Uterus (tissue), 4 donors: Measurements from ENCODE around the gene PUM2. TPM values are rescaled to one million over a fixed set of nuclear protein-coding genes. Genes with fewer than 3 reads are reported as not detected.

ENCODE experiments used
- DNase-seq, 2 donors: peaks; one replicate each; pipeline ENCODE4 v3.0.0-alpha.2; 2019 to 2020
- H3K27ac ChIP-seq, 2 donors: fragments of 200-600 bp; sonication (generic); 1 replicate in 1 of 2; 2 replicates in 1 of 2; pipeline ENCODE4 v1.5.1; 2016 to 2018
- H3K27me3 ChIP-seq, 2 donors: fragments of 200-600 bp; sonication (generic); one replicate each; pipeline ENCODE4 v1.5.1; 2018 to 2019; ENCODE audit warnings: control low read depth in 1 of 2
- H3K36me3 ChIP-seq, 2 donors: fragments of 200-600 bp; sonication (generic); one replicate each; pipeline ENCODE4 v1.5.1; 2019; ENCODE audit warnings: control low read depth in 1 of 2
- H3K4me1 ChIP-seq, 2 donors: fragments of 200-600 bp; sonication (generic); one replicate each; pipeline ENCODE4 v1.5.1; 2018 to 2019; ENCODE audit warnings: control low read depth in 1 of 2
- H3K4me3 ChIP-seq, 2 donors: fragments of 200-600 bp; sonication (generic); 1 replicate in 1 of 2; 2 replicates in 1 of 2; pipeline ENCODE4 v1.5.1; 2018 to 2019; ENCODE audit warnings: mild to moderate bottlenecking in 1 of 2
- H3K9me3 ChIP-seq, 2 donors: fragments of 200-600 bp; sonication (generic); one replicate each; pipeline ENCODE4 v1.5.1; 2019; ENCODE audit warnings: control low read depth in 1 of 2
- CTCF ChIP-seq, 4 experiments: fragments of 200-600 bp in 2 of 4; fragments of 450-650 bp in 2 of 4; sonication (generic) in 2 of 4; IDR thresholded peaks; one replicate each; pipeline ENCODE4 v1.5.1; 2016 to 2019; ENCODE audit warnings: antibody characterized with exemption in 4 of 4, mild to moderate bottlenecking in 2 of 4, moderate library complexity in 1 of 4
- POLR2A ChIP-seq, 2 donors: fragments of 450-650 bp; IDR thresholded peaks; one replicate each; pipeline ENCODE4 v1.6.1; 2016; ENCODE audit warnings: antibody characterized with exemption in 2 of 2, mild to moderate bottlenecking in 1 of 2, moderate library complexity in 1 of 2
- intact Hi-C: fragments of 100-400 bp; cut with DNase I; formaldehyde crosslinking; loops from one replicate; pipeline ENCODE4 v1.15.1; 2023; ENCODE audit warnings: low total_unique reads
- total RNA-seq, 4 donors: library from RNA; depleted of rRNA in 3 of 4; stranded (reverse); fragments of >200 nt in 3 of 4; gene quantifications; one replicate each; pipeline versions ENCODE4 v1.1.0 to v1.2.4, GENCODE V29; 2014 to 2023
- donor health status: DM: yes; HTN: yes; CAD: no.

The PUM2 gene
- total RNA-seq, 4 donors from 2014 or later: 51.0 to 138 (median 103) TPM

- Histone ChIP-seq H3K27ac (no peak overlapping the region), H3K9me3 (no peaks in the 10 kb centered on the region), H3K36me3 (no peaks in the 10 kb centered on the region), H3K4me1 (no peaks in the 10 kb centered on the region), H3K4me3 (no peak overlapping the region), H3K27me3 (no peaks in the 10 kb centered on the region)
- intact Hi-C loops: no loop called here
- no peak for DNase-seq
- no peak for TF ChIP-seq POLR2A (IDR thresholded peaks at IDR 0.05)
These were observed 120.6 kb downstream of the PUM2 start for GRCh38 chr2:20230114-20230425.

GRCh38 chr2:20229322-20230113 lies 121.1 kb downstream of the PUM2 start:
- H3K27me3 ChIP-seq: no peaks in the 10 kb centered on the region
- H3K4me1 ChIP-seq: peaks cover 0 to 4% of the 10 kb centered on the region in 2 donors
- intact Hi-C loops: no loop called here
- no peaks in the 10 kb centered on the region for H3K36me3 ChIP-seq
- H3K27ac ChIP-seq: no peak overlapping the region
- H3K4me3 ChIP-seq: no peak overlapping the region
- DNase-seq: peak in 1 of 2 donors; percentile 3
- TF ChIP-seq CTCF (IDR thresholded peaks at IDR 0.05) (no peak), POLR2A (IDR thresholded peaks at IDR 0.05) (no peak)
- H3K9me3 ChIP-seq: no peaks in the 10 kb centered on the region

GRCh38 chr2:20227894-20228505 lies 122.6 kb downstream of the PUM2 start:
- intact Hi-C loops: no loop called here
- DNase-seq: no peak
- H3K9me3 ChIP-seq: no peaks in the 10 kb centered on the region
- no peak overlapping the region for H3K27ac ChIP-seq
- H3K27me3 ChIP-seq: no peaks in the 10 kb centered on the region
- peaks cover 0 to 12% of the 10 kb centered on the region in 2 donors for H3K4me1 ChIP-seq
- H3K36me3 ChIP-seq: no peaks in the 10 kb centered on the region
- no peak overlapping the region for H3K4me3 ChIP-seq
- TF ChIP-seq POLR2A (IDR thresholded peaks at IDR 0.05): no peak
- TF ChIP-seq CTCF (IDR thresholded peaks at IDR 0.05): no peak

- no peaks in the 10 kb centered on the region for H3K27me3 ChIP-seq
- TF ChIP-seq CTCF (IDR thresholded peaks at IDR 0.05) (no peak), POLR2A (IDR thresholded peaks at IDR 0.05) (no peak)
- no peaks in the 10 kb centered on the region for H3K36me3 ChIP-seq
- H3K9me3 ChIP-seq: no peaks in the 10 kb centered on the region
- no peak overlapping the region for H3K4me3 ChIP-seq
- DNase-seq: no peak
- intact Hi-C loops: no loop called here
- peaks cover 0 to 12% of the 10 kb centered on the region in 2 donors for H3K4me1 ChIP-seq
- no peak overlapping the region for H3K27ac ChIP-seq
These were observed 124.5 kb downstream of the PUM2 start for GRCh38 chr2:20226152-20226545.

- Histone ChIP-seq H3K9me3 (no peaks in the 10 kb centered on the region), H3K27ac (peak overlapping the region in 1 of 2 donors; percentile 7), H3K4me1 (peaks cover 0 to 12% of the 10 kb centered on the region in 2 donors), H3K36me3 (no peaks in the 10 kb centered on the region), H3K27me3 (no peaks in the 10 kb centered on the region), H3K4me3 (peak overlapping the region; percentile 51 to 60)
- no peak for TF ChIP-seq POLR2A (IDR thresholded peaks at IDR 0.05)
- peak; percentile 27 to 62 (median 51) for TF ChIP-seq CTCF (IDR thresholded peaks at IDR 0.05)
- intact Hi-C loops: no loop called here
- DNase-seq: peak in 1 of 2 donors; percentile 51
These were observed 125.1 kb downstream of the PUM2 start for GRCh38 chr2:20225294-20226151.
